SK-MEL-5 (cell line): ENCODE data around the gene GYS1. TPM values are rescaled to one million over a fixed set of nuclear protein-coding genes. Genes with fewer than 3 reads are reported as not detected.
"Not testable (repeated sequence)": the region's sequence is repeated elsewhere in the genome, so short reads cannot be mapped to it uniquely, and the experiment has no call there.

Experiments used
- DNase-seq: peaks from one replicate; pipeline ENCODE4 v3.0.0-alpha.2; 2016; ENCODE audit warnings: low read depth, low spot score
- in situ Hi-C: cut with HindIII; loops from 2 replicates; pipeline ENCODE4 v1.10.0; 2016; ENCODE audit warnings: low sequenced_read_pairs, high pct_unique_total_duplicates, low pct_unique_long_range_greater_than_20kb
- small RNA-seq, 2 experiments: library from RNA; depleted of rRNA; stranded (forward); fragments of <200 nt; gene quantifications; one replicate each; pipeline ENCODE3, GENCODE V24; 2014
- total RNA-seq: library from RNA; depleted of rRNA; stranded (reverse); fragments of >200 nt; shearing (Covaris generic); gene quantifications from 2 replicates; pipeline ENCODE4 v1.2.3, GENCODE V29; 2014; rRNA removed

Gene GYS1
- total RNA-seq, 1 experiment from 2014 or later, result 29.3 TPM

DNA sequence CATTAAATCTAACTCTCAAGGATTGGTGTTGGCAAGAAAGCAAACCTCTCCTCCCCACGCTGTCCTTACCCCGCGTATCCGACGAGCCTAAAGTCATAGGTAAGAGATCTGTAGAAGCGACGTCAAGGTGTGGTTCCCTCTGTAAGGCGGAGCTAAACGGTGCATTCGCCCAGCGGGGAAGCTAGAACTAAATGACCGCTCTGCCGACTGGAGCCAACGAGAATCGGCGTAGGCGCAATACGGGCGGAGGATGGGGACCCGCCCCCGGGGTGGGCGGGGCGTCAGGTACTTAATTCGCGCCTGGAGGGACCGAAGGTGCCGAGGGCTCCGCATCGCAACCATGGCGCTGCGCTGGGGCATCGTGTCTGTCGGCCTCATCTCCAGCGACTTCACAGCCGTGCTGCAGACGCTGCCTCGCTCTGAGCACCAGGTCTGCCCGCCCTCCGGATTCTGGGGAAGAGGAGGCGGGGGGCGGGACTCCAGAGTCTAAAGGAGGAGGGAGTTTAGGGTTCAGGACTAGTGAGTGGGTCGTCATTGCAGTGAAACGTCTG lies 59.7 kb downstream of the GYS1 start, which contains the start of gene DHDH:
Gene DHDH, plus strand, starts transcription at position 318 of the 551 bp plus-strand sequence. Its CDS starts 23 bp downstream, at position 341.
- in situ Hi-C loops, result no loop called here
- DNase-seq, result peak; percentile 80

DNA sequence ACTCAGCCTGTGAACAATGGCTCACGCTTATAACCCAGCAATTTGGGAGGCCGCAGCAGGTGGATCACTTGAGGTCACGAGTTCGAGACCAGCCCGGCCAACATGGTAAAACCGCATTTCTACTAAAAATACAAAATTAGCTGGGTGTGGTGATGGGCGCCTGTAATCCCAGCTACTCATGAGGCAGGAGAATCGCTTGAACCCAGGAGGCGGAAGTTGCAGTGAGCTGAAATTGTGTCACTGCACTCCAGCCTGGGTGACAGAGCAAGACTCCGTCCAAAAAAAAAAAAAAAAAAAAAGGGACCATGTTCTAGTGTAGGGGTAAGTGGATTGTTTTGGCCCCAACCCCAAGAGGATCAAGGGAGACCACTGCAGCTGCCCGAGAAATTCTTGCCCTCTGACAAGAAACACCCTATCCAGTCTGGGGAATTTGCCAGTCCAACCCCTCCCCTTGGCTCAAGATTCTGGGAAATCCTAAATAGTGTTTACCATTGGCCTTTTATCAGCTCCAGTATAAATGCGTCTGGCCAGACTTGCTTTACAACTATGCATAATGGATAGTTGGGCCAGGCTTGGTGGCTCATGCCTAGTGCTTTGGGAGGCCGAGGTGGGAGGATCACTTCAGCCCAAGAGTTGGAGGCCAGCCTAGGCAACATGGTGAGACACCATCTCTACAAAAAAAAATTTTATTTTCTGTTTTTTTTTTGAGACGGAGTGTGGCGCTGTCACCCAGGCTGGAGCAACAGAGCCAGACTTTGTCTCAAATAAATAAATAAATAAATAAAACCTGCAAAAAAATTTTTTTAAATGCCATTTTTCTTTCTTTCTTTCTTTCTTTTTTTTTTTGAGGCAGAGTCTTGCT lies 64.7 kb downstream of the GYS1 start:
- in situ Hi-C loops, result no loop called here
- DNase-seq, result no peak

DNA sequence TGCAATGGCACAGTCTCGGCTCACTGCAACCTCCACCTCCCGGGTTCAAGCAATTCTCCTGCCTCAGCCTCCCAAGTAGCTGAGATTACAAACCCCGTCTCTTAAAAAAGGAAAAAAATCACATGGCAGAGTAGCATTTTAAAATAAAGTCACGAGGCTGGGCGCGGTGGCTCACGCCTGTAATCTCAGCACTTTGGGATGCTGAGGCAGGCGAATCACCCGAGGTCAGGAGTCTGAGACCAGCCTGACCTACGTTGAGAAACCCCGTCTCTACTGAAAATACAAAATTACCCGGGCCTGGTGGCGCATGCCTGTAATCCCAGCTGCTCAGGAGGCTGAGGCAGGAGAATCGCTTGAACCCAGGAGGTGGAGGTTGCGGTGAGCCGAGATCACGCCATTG lies 65.4 kb downstream of the GYS1 start:
- in situ Hi-C loops, result not testable (repeated sequence)
- DNase-seq, result peak; percentile 23

DNA sequence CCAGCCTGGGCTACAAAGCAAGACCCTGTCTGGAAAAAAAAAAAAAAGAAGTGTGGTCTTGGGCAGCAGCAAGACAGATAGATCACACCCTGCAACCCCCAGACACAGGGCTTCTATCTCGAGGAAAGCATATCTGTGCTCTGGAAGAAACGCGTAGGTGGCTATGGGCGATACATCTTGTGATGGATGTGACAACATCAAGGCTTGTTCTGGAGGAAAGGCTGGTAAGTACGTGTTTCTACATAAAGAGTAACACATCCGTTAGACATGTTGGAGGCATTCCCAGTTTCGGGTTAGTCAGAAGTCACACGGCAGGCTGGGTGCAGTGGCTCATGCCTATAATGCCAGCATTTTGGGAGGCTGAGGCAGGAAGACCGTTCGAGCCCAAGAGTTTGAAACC lies 66.2 kb downstream of the GYS1 start:
- in situ Hi-C loops, result no loop called here
- peak; percentile 99 for DNase-seq

DNA sequence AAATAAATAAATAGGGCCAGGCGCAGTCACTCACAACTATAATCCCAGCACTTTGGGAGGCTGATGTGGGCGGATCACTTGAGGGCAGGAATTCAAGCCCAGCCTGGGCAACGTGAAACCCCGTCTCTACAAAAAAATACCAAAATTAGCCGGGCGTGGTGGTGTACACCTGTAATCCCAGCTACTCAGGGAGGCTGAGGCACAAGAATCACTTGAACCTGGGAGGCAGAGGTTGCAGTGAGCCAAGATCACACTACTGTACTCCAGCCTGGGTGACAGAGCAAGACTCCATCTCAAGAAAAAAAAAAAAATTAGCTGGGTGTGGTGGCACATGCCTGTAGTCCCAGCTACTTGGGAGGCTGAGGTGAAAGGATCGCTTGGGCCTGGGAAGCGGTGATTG lies 67.2 kb downstream of the GYS1 start:
- DNase-seq, in situ Hi-C loops: not testable (repeated sequence)

DNA sequence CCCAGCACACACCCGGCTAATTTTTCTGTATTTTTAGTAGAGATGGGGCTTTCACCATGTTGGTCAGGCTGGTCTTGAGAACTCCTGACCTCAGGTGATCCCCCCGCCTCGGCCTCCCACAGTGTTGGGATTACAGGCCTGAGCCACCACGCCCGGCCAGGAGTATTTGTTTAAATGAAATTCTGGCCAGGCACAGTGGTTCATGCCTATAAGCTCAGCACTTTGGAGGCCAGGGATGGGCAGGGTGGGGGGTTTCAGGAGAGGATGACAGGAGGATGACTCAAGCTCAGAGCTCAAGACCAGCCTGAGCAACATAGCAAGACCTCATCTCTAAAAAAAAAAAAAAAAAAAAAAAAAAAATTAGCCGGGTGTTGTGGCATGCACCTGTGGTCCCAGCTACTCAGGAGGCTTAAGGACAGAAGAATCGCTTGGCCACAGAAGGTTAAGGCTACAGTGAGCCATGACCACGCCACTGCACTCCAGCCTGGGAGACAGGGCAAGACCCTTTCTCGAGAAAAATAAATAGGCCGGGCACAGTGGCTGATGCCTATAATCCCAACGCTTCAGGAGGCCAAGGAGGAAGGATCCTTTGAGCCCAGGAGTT lies 67.8 kb downstream of the GYS1 start:
- in situ Hi-C loops, result no loop called here
- DNase-seq, result no peak

DNA sequence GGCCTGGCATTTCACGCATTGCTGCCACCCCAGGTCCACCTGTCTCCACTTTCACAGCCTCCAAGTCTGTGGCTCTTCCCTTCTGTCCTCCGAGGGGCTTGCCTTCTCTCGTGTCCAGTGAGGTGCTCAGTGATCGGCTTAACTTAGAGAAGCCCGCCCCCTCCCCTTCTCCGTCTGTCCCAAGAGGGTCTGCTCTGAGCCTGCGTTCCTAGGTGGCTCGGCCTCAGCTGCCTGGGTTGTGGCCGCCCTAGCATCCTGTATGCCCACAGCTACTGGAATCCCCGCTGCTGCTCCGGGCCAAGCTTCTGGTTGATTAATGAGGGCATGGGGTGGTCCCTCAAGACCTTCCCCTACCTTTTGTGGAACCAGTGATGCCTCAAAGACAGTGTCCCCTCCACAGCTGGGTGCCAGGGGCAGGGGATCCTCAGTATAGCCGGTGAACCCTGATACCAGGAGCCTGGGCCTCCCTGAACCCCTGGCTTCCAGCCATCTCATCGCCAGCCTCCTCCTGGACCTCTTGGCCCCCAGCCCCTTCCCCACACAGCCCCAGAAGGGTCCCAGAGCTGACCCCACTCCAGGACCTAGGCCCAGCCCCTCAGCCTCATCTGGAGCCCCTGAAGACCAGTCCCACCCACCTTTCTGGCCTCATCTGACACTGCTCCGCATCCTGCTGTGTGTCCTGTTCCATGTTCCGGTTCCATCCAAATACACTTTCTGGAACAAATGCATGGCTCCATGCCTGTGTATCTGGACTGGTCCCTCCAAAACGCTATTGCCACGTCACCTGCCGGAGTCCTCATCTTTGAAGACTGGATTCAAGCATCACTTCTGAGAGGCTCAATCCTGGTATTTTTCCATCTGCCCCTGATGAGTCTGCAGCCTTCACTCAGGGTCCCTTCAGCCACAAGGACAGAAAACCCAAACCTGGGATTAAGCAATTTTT lies 70.3 kb downstream of the GYS1 start:
- no peak for DNase-seq
- in situ Hi-C loops, result no loop called here

DNA sequence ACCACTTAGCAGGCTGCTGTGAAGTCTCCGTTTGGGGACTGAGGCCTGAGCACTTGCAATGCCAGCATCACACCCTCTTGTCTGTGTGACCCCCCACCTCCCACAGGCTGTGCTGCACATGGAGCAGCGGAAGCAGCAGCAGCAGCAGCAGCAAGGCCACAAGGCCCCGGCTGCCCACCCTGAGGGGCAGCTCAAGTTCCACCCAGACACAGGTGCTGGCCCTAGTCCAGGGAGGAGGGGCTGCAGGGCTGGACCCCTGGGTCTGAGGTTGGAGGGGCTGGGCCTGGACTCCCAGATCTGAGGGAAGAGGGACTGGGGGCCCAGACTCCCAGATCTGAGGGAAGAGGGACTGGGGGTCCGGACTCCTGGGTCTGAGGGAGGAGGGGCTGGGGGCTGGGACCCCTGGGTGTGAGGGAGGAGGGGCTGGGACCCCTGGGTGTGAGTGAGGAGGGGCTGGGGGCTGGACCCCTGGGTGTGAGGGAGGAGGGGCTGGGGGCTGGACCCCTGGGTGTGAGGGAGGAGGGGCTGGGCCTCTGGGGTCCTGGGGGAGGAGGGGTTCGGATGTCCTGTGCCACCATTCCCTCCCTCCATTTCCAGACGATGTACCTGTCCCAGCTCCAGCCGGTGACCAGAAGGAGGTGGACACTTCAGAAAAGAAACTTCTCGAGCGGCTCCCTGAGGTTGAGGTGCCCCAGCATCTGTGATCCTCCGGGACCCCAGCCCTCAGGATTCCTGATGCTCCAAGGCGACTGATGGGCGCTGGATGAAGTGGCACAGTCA lies 71.2 kb downstream of the GYS1 start:
- no peak for DNase-seq
- in situ Hi-C loops, result no loop called here

DNA sequence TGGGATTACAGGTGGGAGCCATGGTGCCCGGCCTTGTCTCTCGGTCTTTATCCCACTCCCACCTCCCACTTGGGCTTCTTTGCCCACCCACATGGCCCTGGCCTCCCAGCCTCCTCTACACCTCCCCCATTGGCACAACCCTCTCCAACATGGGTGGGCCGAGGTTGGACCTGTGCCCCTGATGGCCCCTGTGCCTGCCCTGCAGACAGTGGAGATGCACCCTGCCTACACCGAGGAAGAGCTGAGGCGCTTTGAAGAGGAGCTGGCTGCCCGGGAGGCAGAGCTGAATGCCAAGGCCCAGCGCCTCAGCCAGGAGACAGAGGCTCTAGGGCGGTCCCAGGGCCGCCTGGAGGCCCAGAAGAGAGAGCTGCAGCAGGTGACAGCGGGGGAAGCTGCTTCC lies 72.2 kb downstream of the GYS1 start:
- in situ Hi-C loops, result no loop called here
- no peak for DNase-seq

DNA sequence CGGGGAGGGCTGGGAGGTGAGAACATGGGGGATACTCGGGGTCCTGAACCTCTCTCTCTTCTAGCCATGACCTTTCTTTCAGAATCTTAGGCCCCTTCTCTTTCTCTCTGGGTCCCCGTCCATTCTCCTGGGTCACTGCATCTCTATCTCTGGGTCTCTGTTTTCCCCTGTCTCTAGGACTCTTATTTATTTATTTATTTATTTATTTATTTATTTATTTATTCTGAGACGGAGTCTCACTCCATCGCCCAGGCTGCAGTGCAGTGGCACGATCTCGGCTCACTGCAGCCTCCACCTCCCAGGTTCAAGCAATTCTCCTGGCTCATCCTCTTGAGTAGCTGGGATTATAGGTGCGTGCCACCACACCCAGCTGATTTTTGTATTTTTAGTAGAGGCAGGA lies 73.8 kb downstream of the GYS1 start:
- DNase-seq, in situ Hi-C loops: not testable (repeated sequence)

DNA sequence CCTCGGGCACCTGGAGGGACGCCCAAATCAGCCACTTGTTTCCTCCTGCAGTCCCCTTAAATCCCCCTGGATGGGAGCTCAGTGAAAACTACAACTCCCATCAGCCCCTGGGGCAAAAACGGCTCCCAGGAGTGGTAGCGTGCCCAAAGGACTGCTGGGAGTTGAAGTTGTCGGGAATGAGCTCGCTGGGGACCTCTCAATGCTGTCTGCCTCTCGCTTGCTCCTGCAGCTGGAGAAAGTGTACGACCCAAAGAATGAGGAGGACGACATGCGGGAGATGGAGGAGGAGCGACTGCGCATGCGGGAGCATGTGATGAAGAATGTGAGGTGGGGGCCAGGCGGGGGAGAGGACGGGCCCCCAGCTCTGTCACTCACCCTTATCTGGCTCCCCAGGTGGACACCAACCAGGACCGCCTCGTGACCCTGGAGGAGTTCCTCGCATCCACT lies 74.3 kb downstream of the GYS1 start:
- in situ Hi-C loops, result no loop called here
- peak; percentile 54 for DNase-seq

Small RNA genes lying within 50 kb of the gene (small RNA-seq; reads per million reads assigned to genes)
- gene AC026803.1, result 0 reads per million in 2 experiments
- gene MIR6798, result 0 to 0.05 reads per million in 2 experiments

Other genes starting within 250 kb of the GYS1 start
- not detected in 2 replicates for gene IZUMO1, start 246.4 kb downstream of the GYS1 start, total RNA-seq
- gene FUT1, start 240.7 kb downstream of the GYS1 start, total RNA-seq, result 0.11 and 0.16 TPM in 2 replicates
- gene FGF21, start 237.8 kb downstream of the GYS1 start, total RNA-seq, result not detected in 2 replicates
- gene BCAT2, start 182.3 kb downstream of the GYS1 start, total RNA-seq, result 12.5 and 14.4 TPM in 2 replicates
- gene HSD17B14, start 156.8 kb downstream of the GYS1 start, total RNA-seq, result 53.9 and 58.9 TPM in 2 replicates
- 3.0 and 3.1 TPM in 2 replicates for gene PLEKHA4, start 124.7 kb downstream of the GYS1 start, total RNA-seq
- 26.3 and 30.2 TPM in 2 replicates for gene PPP1R15A, start 120.9 kb downstream of the GYS1 start, total RNA-seq
- gene TULP2, start 94.6 kb downstream of the GYS1 start, total RNA-seq, result not detected in 2 replicates
- 164 and 168 TPM in 2 replicates for gene NUCB1, start 93.0 kb downstream of the GYS1 start, total RNA-seq
- gene DHDH, start 59.6 kb downstream of the GYS1 start, total RNA-seq, result 0.24 and 0.45 TPM in 2 replicates
- gene BAX, start 38.4 kb downstream of the GYS1 start, total RNA-seq, result 90.3 and 108 TPM in 2 replicates
- gene FTL, start 28.0 kb downstream of the GYS1 start, total RNA-seq, result 1,840 and 1,902 TPM in 2 replicates
- gene RUVBL2, start 578 bp upstream of the GYS1 start, total RNA-seq, result 199 and 203 TPM in 2 replicates
- gene LHB, start 23.8 kb upstream of the GYS1 start, total RNA-seq, result not detected in 2 replicates
- not detected in 2 replicates for gene CGB3, start 31.0 kb upstream of the GYS1 start, total RNA-seq
- gene CGB2, start 38.6 kb upstream of the GYS1 start, total RNA-seq, result not detected in 2 replicates
- not detected in 2 replicates for gene CGB1, start 43.6 kb upstream of the GYS1 start, total RNA-seq
- not detected in 2 replicates for gene CGB5, start 50.5 kb upstream of the GYS1 start, total RNA-seq
- gene CGB8, start 55.8 kb upstream of the GYS1 start, total RNA-seq, result not detected in 2 replicates
- gene CGB7, start 64.4 kb upstream of the GYS1 start, total RNA-seq, result not detected in 2 replicates
- gene NTF4, start 71.5 kb upstream of the GYS1 start, total RNA-seq, result not detected in 2 replicates
- 0.03 TPM in 2 replicates for gene KCNA7, start 79.4 kb upstream of the GYS1 start, total RNA-seq
- gene SNRNP70, start 92.1 kb upstream of the GYS1 start, total RNA-seq, result 141 and 179 TPM in 2 replicates
- gene LIN7B, start 121.1 kb upstream of the GYS1 start, total RNA-seq, result 5.6 and 6.4 TPM in 2 replicates
- gene C19orf73, start 125.8 kb upstream of the GYS1 start, total RNA-seq, result 1.1 and 1.8 TPM in 2 replicates
- gene PPFIA3, start 126.2 kb upstream of the GYS1 start, total RNA-seq, result 8.8 and 9.9 TPM in 2 replicates
- gene HRC, start 162.1 kb upstream of the GYS1 start, total RNA-seq, result not detected in 2 replicates
- 3.4 and 3.5 TPM in 2 replicates for gene TRPM4, start 164.5 kb upstream of the GYS1 start, total RNA-seq